ENCODE results near the gene CACNA2D2.

Gene CACNA2D2

GRCh38 chr3:50419595-50420370, 83.7 kb downstream of the CACNA2D2 start:
- DNase-seq = no peak

GRCh38 chr3:50418850-50419249, 84.6 kb downstream of the CACNA2D2 start:
- DNase-seq = no peak

GRCh38 chr3:50417637-50418033, 85.8 kb downstream of the CACNA2D2 start:
- DNase-seq = no peak

GRCh38 chr3:50416736-50417636, 86.4 kb downstream of the CACNA2D2 start:
- no peak for DNase-seq

GRCh38 chr3:50415816-50416215, 87.6 kb downstream of the CACNA2D2 start:
- DNase-seq = no peak

- no peak for DNase-seq
These were observed 88.4 kb downstream of the CACNA2D2 start for GRCh38 chr3:50415061-50415460.

- DNase-seq = no peak
These were observed 88.8 kb downstream of the CACNA2D2 start for GRCh38 chr3:50414616-50415015.

- no peak for DNase-seq
These were observed 91.1 kb downstream of the CACNA2D2 start for GRCh38 chr3:50412231-50412754.

GRCh38 chr3:50411229-50411628, 92.2 kb downstream of the CACNA2D2 start:
- DNase-seq = no peak

GRCh38 chr3:50410608-50411139, 92.8 kb downstream of the CACNA2D2 start:
- DNase-seq = no peak

- no peak for DNase-seq
These were observed 93.2 kb downstream of the CACNA2D2 start for GRCh38 chr3:50410185-50410584.

GRCh38 chr3:50408443-50408944, 94.9 kb downstream of the CACNA2D2 start:
- DNase-seq = no peak

GRCh38 chr3:50406487-50406886, 96.9 kb downstream of the CACNA2D2 start:
- no peak for DNase-seq

- no peak for DNase-seq
These were observed 98.2 kb downstream of the CACNA2D2 start for GRCh38 chr3:50405249-50405648.

- no peak for DNase-seq
These were observed 101.3 kb downstream of the CACNA2D2 start for GRCh38 chr3:50401978-50402595.

GRCh38 chr3:50396502-50396901, 106.9 kb downstream of the CACNA2D2 start:
- no peak for DNase-seq

- no peak for DNase-seq
These were observed 108.2 kb downstream of the CACNA2D2 start for GRCh38 chr3:50395070-50395860.

GRCh38 chr3:50393061-50393460, 110.4 kb downstream of the CACNA2D2 start:
- DNase-seq = no peak

- no peak for DNase-seq
These were observed 111.2 kb downstream of the CACNA2D2 start for GRCh38 chr3:50392101-50392715.

- DNase-seq = no peak
These were observed 112.8 kb downstream of the CACNA2D2 start for GRCh38 chr3:50390508-50391224.

GRCh38 chr3:50389414-50389767, 114.0 kb downstream of the CACNA2D2 start:
- no peak for DNase-seq
